Activated CD8-positive, alpha-beta memory T cell treated with anti-CD3 and anti-CD28 coated beads for 4 hours (primary cell): ENCODE data around the gene VAMP4.

Source experiments
- DNase-seq, 2 donors: peaks; one replicate each; pipeline ENCODE4 v3.0.0-alpha.2; 2020; ENCODE audit warnings: low read depth in 2 of 2

The VAMP4 gene

DNA sequence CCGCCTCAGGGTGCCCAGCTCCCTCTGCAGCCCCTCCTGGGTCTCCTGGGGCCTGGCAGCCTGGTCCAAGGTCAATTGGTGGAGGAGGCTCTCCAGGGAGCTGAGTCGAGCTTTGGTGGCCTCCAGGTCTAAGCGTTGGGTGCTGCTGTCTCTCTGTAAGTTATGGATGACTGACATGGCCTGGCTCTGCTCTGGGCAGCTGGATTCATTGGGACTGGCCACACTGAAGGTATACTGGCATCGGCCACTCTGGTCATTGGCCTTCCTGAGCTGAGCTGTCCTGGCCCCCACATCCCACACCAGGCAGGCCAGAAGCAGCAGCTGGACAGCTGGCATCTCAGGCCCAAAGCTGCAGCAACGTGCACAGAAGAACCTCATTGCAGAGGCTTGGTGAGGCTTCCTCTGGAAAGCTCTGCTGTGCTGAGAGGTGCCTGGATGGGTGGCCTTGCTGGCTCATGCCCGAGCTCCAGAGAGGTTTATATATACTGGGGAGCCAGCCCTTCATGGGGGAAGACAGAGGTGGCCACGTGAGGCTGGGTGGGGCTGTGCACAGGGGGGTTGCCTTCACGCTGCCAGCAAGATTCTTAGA, 89.5 kb downstream of the VAMP4 start, which contains the start of gene MYOC:
Gene MYOC (minus strand): TSS at position 455 of the 589 bp plus-strand sequence. CDS start 77 bp downstream, at position 378.
- no peak for DNase-seq
